GM21528 (cell line): ENCODE measurements around the gene TRIM33.
"Not testable (repeated sequence)": the region's sequence is repeated elsewhere in the genome, so short reads cannot be mapped to it uniquely, and the experiment has no call there.

Experiments used
- ATAC-seq: cut with Tn5 transposase; IDR thresholded peaks from one replicate; pipeline ENCODE4 v1.9.1; 2021; ENCODE audit warnings: mild to moderate bottlenecking, moderate library complexity; ENCODE audit not compliant: unreplicated experiment, low FRiP score

TRIM33 gene

DNA sequence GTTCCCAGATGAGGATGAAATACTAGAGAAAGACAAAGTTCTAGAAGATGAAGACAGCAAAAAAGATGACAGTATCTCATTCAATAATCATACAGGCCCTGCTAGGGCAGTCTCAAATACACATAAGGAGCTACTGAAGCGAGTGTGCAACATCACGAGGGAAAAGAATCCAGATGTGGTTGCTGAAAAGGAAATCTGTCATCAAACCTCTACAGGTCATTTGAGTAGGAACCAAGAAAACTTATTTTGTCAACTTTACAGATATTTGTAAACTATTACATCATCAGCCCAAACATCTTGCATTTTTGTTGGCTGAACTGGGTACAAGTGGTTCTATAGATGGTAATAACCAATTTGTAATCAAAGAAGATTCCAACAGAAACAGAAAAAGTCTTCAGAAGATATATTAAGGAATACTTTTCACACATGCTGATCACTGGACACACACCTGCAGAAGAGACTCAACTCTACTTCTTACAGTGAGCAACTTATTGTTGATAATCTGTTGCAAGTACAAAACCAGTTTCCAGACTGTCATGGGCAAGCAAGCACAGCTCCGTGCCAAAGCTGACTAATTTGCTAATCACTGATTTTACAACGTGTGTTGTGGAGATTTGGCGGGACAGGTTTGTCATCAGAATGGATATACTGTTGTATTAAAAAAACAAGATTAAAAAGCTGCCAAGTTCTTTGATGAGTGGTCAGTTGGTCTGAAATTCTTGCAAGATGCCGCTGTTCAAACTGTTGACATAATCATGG is 42.1 kb downstream of the TRIM33 start:
- no peak for ATAC-seq

DNA sequence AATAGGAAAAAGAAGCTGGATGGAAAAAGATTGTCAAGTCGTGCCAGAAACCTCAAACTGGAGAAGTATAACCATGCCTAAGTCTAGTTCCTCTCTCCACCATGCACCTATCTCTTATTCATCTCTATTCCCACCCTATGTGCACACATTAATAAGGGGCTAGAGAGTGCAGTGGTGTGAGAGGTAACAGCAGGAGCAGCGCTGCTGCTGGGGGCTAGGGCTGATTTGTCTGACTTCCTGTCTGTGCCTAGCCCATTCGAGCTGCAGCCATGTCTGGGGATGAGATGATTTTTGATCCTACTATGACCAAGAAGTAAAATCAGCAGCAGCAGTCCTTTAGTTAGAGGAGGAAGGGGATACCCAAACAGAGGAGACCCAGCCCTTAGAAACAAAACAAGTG is 43.0 kb downstream of the TRIM33 start:
- no peak for ATAC-seq

DNA sequence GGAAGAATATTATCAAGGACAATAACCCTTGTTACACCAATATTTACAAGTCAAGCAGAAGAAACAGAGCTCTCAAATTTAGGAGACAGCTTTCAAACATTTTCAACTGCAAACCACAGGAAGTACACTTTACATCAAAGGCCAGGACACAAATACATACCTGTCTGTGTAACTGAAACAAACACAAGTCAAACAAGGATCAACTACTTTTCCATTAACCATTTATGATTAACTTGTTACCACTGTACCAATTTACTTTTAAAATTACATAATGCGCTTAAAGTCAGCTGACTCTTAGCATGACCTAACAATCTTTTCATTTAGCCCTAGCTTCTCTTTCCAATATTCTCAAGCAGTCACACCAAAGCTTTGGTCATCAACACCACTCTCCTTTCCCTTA is 43.5 kb downstream of the TRIM33 start:
- no peak for ATAC-seq

GRCh38 chr1:114466334-114467014 is 44.5 kb downstream of the TRIM33 start:
- no peak for ATAC-seq

DNA sequence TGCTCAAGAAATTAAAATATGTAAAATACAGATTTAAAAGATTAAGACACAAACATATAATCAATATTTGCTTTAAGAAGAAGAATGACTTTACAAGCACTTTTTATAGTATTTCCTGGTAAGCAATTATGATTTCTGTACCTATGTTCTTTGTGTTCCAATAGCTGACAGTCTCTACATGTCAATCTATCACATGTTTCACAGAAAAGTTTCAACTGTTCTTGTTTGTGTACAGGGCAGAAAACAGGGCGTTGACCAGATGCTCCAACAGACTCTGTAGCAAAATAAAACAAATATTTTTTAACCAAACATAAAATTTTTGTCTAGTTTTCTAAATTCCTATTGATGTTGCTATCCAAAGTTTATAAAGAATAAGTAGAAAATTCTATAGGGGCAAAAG is 48.0 kb downstream of the TRIM33 start:
- no peak for ATAC-seq

DNA sequence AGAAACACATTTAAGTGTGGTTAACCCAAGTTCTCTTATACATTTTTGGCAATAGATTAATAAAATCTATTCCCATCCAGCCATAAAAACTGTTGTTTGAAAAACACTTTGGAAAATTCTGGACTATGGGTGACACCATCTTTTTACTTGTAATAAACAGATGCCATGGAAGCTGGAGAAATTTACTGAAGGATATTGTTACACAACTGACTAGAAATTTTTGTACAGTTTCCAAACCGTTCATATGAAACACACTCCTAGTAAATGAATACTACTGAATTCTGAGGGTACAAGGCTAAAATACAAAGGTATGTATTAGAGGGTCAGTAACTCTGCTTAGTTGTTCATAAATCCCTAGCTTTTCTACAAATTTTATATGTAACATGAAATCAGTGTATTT is 48.7 kb downstream of the TRIM33 start:
- no peak for ATAC-seq

DNA sequence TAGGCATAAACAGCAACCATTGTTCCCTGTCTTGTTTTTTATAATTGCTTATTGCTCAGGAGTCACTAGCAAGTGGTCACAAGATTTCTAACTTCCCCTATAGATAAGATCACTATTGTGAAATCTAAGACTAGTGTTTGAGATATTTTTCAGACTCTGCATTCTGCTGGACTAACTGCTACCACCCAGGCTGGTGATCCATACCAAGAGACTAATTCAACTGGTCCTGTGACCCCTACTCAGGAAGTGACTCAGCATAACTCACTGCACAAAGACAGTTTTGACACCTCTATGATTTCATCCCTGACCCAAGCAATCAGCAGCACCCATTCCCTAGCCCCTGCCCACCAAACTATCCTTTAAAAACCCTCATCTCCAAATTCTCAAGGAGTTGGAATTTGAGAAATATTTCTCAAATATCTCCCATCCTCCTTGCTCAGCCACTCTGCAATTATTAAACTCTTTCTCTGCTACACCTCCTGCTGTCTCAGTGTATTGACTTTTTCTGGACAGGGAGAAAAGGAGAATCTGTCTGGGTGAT is 52.7 kb downstream of the TRIM33 start:
- ATAC-seq = no peak

DNA sequence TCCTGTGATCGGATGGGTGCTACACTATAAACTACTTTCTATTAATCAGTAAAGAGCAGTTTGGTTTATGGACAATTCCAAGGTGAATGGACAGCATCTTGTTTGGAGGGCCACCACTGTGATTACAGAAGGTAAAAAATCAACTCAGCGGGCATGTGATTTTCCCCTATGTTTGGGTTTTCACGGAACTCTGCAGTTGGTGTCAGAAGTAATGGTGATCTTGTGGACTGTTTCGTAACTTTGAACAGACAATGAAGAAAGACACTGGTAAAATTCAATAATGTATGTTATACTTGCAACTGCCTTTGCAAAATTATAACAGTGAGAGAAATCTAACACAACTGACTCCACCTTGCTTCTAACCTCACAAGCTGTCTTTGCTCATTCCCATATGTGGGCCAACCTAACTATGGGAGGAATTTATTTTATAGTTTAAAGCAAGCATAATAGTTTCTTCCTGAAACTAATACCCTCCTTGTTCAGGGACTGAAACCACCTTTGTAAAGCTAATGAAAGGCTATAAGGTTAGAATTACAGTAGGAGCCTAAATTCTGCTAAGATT is 53.2 kb downstream of the TRIM33 start:
- no peak for ATAC-seq

GRCh38 chr1:114456586-114456985 is 54.4 kb downstream of the TRIM33 start:
- no peak for ATAC-seq

DNA sequence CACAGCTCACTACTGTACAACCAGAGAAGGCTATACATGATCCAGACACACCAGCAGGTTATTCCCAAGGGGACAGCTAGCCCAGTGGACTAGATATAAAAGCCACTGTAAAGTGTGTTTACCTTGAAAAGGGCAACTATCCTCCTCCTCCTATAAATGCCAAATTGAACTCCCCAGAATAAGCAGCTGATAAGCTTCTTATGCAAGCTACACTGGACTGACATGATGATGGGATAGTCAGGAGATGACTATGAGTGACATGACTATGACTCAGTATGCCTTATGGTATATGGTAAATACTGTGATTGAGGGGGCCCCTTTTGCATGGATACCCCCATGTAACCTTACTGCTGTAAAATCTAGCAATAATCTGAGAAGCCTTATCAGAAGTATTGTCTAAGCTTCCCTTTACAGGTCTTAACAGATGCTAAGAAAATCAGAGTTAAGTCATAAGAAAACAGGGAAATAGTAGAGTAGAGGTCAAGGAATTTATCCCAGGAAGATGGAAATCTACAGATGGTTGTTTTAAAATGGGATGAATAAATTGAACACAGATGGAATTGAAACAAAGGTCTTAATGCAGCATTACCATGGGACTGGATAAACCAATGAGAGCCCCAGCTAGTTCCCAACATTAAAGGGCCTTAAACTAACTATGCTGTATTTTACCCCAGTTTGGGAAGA is 55.8 kb downstream of the TRIM33 start:
- no peak for ATAC-seq

DNA sequence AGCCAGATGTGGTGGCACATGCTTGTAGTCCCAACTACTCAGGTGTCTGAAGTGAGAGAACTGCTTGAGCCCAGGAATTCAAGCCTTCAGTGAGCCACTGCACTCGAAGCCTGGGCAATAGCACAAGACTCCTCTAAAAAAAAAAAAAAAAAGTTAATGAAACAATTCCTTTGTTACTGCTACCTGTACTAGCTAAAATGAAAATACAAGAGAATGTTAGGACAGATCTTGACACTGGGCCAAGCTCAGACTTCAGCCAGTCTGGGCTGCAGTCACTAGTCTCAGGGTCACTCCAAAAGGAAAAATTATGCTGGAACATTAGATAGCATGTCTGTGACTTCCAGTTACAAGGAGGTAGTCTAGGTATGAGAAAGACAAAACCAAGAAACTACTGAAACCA is 56.5 kb downstream of the TRIM33 start:
- ATAC-seq = no peak

- ATAC-seq = no peak
Measured at GRCh38 chr1:114453361-114453784, 57.6 kb downstream of the TRIM33 start.

DNA sequence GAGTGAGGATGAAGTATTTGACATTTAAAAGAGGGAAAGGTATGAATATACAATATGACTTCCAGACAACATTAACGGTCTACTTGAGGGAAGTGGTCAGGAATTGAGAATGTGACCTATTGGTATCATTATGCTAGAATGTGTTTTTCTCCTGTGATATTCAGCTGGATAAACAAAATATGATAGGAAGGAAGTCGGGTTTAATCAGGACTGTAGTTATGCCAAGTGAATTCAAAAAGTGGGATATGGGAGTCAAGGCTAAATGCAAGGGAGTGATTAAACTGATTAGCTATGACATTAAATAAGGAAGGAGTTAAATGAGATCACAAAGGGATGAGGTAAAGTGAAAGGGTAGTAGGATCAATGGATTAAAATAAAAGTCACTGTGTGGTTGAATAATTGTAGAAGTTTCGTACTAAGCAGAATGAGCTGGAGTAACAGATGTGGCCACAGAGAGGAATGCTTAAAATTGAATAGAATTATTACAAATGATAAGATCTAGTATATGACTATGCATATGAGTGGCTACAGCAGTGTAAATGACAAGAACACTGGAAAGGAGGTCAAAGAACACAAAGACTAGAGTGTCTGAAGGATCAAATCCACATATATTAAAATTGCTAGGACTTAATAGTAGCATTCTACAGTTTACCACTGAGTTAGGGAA is 62.5 kb downstream of the TRIM33 start:
- no peak for ATAC-seq

- ATAC-seq = no peak
Measured at GRCh38 chr1:114446198-114446597, 64.8 kb downstream of the TRIM33 start.

GRCh38 chr1:114443226-114443625 is 67.8 kb downstream of the TRIM33 start:
- ATAC-seq = not testable (repeated sequence)

DNA sequence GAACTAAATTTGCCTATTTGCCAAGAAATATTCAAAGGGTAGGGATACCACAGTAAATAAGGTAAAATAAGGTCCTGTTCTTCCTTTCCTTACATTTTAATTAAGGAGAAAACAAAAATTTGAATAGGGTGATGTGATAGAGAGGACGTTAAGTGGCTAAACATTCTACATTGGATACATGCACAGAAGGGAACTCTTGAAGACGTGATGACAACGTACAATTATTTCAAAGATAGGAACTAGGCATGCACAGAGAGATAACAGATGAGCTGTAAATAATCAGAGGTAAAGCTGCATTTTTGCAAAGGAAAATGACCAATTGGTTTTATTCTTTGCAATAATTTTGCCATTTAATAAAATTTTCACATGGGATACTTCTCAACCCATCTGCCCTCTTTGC is 69.7 kb downstream of the TRIM33 start:
- no peak for ATAC-seq

- no peak for ATAC-seq
Measured at GRCh38 chr1:114439369-114439768, 71.6 kb downstream of the TRIM33 start.

DNA sequence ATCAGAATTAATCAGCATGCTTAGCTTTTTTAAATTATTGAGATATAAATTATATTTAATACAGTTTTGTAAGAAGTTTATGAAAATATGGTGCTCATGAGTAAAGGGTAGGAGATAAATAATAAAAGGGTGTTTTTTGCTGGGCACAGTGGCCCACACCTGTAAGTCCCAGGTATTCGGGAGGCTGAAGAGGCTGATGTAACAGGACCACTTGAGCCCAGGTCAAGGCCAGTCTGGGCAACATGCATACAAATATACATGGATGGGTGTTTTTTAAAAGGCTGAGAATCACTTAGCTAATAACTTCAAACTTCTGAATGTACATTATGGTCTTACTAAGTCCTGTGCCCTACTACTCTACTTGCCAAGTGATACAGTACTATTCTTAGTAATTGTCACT is 73.2 kb downstream of the TRIM33 start:
- ATAC-seq = no peak

- no peak for ATAC-seq
Measured at GRCh38 chr1:114436799-114437198, 74.2 kb downstream of the TRIM33 start.

- no peak for ATAC-seq
Measured at GRCh38 chr1:114435088-114435715, 75.8 kb downstream of the TRIM33 start.
